ENCODE data around the gene PLEKHA4. TPM values are rescaled to one million over a fixed set of nuclear protein-coding genes. Genes with fewer than 3 reads are reported as not detected.

PLEKHA4 gene
- total RNA-seq, 1 experiment from 2014 or later: 14.8 TPM

DNA sequence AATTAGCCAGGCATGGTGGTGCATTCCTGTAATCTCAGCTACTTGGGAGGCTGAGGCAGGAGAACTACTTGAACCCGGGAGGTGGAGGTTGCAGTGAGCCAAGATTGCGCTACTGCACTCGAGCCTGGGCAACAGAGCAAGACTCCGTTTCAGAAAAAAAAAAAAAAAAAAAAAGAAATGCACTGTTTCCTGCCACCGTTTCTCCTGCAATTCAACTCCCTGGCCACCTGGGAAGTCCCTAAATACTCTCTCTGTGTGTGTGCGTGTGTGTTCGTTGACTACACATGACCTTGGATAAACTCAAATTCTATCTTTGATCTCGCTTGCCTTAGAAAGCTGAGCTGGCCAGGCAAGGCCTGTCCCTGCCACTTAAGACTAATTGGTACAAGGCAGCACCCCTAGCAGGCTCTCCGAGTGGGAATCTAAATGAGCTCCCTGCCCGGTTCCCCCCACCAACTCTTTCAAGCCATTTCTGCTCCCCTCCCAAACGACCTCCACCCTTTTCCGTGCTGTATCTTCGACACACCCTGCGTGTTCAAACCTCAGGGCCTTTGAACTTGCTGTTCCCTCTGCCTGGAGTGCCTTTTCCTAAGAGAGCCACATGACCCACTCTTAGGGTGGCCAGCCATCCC is 52.4 kb downstream of the PLEKHA4 start:
- H3K27ac Mint-ChIP-seq: no peak overlapping the region
- peaks cover 28% of the 10 kb centered on the region for H3K27me3 Mint-ChIP-seq (ENCODE audit: low read depth)
- TF ChIP-seq, protein P1, sequence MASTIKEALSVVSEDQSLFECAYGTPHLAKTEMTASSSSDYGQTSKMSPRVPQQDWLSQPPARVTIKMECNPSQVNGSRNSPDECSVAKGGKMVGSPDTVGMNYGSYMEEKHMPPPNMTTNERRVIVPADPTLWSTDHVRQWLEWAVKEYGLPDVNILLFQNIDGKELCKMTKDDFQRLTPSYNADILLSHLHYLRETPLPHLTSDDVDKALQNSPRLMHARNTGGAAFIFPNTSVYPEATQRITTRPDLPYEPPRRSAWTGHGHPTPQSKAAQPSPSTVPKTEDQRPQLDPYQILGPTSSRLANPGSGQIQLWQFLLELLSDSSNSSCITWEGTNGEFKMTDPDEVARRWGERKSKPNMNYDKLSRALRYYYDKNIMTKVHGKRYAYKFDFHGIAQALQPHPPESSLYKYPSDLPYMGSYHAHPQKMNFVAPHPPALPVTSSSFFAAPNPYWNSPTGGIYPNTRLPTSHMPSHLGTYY (CRISPR knock-in tag; IDR thresholded peaks at IDR 0.05): no peak
- TF ChIP-seq ZNF121 (CRISPR knock-in tag; IDR thresholded peaks at IDR 0.05): 0 out of 2 replicates have a peak, but pooled peaks have one; percentile 43
- DNase-seq (ENCODE audit: low spot score) (no peak), ATAC-seq (no peak)
- no peak overlapping the region for H3K4me3 Mint-ChIP-seq
- peaks cover 19% of the 10 kb centered on the region for H3K4me1 Mint-ChIP-seq
- POLR2A ChIA-PET: interaction anchor here (0.6 to 0.7 kb wide), 2 partner anchors 9 to 625 kb away, joined by 3 to 4 read pairs; partner anchors contain the start of gene SLC17A7
- no peaks in the 10 kb centered on the region for H3K9me3 Mint-ChIP-seq
- H3K36me3 Mint-ChIP-seq: no peaks in the 10 kb centered on the region
- CTCF ChIA-PET: interaction anchor here (0.6 to 7.9 kb wide), 8 partner anchors 9 to 142 kb away, joined by 3 to 132 read pairs (median 6); partner anchors contain the start of gene HSD17B14

DNA sequence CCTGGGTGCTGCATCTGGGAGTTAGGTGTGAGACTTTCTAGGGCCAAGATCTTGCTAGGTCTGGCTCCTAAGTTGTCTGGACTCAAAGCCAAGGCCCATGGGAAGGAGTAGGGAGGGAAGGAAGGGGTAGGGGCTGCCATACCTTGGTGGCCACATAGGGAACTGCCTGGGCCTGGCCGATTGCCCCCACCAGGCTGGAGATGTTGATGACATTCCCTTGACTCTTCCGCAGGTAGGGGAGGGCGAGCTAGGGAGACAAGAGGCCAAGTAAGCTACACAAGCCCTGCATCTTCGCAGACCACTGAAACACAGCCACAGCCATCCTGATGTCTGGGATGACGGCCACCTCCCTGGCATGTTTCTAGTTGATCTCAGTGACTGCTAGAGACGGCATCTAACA is 53.5 kb downstream of the PLEKHA4 start:
- ChIA-PET POLR2A (no interaction called here), CTCF (interaction anchor here (3.6 to 7.9 kb wide), 4 partner anchors 11 to 27 kb away, joined by 24 to 132 read pairs (median 38); partner anchors contain the start of gene HSD17B14)
- Mint-ChIP-seq H3K9me3 (no peaks in the 10 kb centered on the region), H3K4me1 (peaks cover 23% of the 10 kb centered on the region), H3K36me3 (no peaks in the 10 kb centered on the region), H3K27me3 (ENCODE audit: low read depth) (peaks cover 35% of the 10 kb centered on the region), H3K4me3 (no peak overlapping the region), H3K27ac (no peak overlapping the region)
- ATAC-seq (no peak), DNase-seq (ENCODE audit: low spot score) (no peak)
- TF ChIP-seq, protein P1 (CRISPR knock-in tag; IDR thresholded peaks at IDR 0.05): no peak
- TF ChIP-seq SMAD4 (CRISPR knock-in tag; IDR thresholded peaks at IDR 0.05): no peak
- TF ChIP-seq, protein P2, sequence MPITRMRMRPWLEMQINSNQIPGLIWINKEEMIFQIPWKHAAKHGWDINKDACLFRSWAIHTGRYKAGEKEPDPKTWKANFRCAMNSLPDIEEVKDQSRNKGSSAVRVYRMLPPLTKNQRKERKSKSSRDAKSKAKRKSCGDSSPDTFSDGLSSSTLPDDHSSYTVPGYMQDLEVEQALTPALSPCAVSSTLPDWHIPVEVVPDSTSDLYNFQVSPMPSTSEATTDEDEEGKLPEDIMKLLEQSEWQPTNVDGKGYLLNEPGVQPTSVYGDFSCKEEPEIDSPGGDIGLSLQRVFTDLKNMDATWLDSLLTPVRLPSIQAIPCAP (CRISPR knock-in tag; IDR thresholded peaks at IDR 0.05): no peak
- no peak for TF ChIP-seq ELF4 (CRISPR knock-in tag; IDR thresholded peaks at IDR 0.05; ENCODE audit: low read depth)
- no peak for TF ChIP-seq GTF2I (CRISPR knock-in tag; conservative IDR thresholded peaks at IDR 0.05)
- TF ChIP-seq TCF7 (CRISPR knock-in tag; IDR thresholded peaks at IDR 0.05; ENCODE audit: low read depth): no peak
- TF ChIP-seq MXD4 (CRISPR knock-in tag; IDR thresholded peaks at IDR 0.05; ENCODE audit: borderline replicate concordance): no peak
- no peak for TF ChIP-seq MYBL2 (CRISPR knock-in tag; IDR thresholded peaks at IDR 0.05)
- TF ChIP-seq, protein P3, sequence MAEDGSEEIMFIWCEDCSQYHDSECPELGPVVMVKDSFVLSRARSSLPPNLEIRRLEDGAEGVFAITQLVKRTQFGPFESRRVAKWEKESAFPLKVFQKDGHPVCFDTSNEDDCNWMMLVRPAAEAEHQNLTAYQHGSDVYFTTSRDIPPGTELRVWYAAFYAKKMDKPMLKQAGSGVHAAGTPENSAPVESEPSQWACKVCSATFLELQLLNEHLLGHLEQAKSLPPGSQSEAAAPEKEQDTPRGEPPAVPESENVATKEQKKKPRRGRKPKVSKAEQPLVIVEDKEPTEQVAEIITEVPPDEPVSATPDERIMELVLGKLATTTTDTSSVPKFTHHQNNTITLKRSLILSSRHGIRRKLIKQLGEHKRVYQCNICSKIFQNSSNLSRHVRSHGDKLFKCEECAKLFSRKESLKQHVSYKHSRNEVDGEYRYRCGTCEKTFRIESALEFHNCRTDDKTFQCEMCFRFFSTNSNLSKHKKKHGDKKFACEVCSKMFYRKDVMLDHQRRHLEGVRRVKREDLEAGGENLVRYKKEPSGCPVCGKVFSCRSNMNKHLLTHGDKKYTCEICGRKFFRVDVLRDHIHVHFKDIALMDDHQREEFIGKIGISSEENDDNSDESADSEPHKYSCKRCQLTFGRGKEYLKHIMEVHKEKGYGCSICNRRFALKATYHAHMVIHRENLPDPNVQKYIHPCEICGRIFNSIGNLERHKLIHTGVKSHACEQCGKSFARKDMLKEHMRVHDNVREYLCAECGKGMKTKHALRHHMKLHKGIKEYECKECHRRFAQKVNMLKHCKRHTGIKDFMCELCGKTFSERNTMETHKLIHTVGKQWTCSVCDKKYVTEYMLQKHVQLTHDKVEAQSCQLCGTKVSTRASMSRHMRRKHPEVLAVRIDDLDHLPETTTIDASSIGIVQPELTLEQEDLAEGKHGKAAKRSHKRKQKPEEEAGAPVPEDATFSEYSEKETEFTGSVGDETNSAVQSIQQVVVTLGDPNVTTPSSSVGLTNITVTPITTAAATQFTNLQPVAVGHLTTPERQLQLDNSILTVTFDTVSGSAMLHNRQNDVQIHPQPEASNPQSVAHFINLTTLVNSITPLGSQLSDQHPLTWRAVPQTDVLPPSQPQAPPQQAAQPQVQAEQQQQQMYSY (CRISPR knock-in tag; IDR thresholded peaks at IDR 0.05): no peak
- no peak for TF ChIP-seq SP1 (CRISPR knock-in tag; conservative IDR thresholded peaks at IDR 0.05)
- no peak for TF ChIP-seq RELA (CRISPR knock-in tag; IDR thresholded peaks at IDR 0.05; ENCODE audit: borderline replicate concordance)
- no peak for TF ChIP-seq ZNF263 (CRISPR knock-in tag; IDR thresholded peaks at IDR 0.05; ENCODE audit: low read depth)
- TF ChIP-seq, protein P4, sequence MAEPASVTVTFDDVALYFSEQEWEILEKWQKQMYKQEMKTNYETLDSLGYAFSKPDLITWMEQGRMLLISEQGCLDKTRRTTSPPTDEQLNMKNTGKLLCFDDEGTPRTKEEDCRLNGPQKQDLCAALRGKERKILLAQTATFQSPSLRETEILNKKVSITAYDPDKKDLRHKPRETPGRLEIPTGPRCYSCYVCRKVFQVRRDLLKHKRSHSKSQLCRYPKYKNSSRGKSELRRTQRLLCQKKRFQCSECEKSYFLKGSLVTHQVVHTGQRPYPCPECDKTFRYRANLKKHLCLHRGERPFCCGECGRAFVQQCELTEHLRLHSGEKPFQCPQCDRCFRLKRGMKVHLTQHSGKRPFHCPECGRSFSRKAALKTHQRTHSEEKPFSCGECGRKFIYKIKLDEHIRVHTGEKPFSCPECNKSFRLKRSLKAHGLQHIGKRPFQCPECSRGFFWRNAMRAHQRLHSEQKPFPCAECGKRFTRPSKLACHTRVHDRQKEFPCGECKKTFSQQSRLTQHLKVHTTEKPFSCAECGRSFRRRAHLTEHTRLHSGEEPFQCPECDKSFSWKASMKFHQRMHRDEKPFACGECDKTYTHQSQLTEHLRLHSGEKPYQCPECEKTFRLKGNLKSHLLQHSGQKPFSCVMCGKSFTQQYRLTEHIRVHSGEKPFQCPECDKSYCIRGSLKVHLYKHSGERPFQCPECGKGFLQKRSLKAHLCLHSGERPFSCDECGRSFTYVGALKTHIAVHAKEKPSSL (CRISPR knock-in tag; conservative IDR thresholded peaks at IDR 0.05): no peak
- TF ChIP-seq NFYB (CRISPR knock-in tag; conservative IDR thresholded peaks at IDR 0.05; ENCODE audit: low read depth): no peak
- no peak for TF ChIP-seq ZNF317 (CRISPR knock-in tag; IDR thresholded peaks at IDR 0.05; ENCODE audit: borderline replicate concordance, low read depth)
- no peak for TF ChIP-seq NR3C1 (CRISPR knock-in tag; conservative IDR thresholded peaks at IDR 0.05; ENCODE audit: low read depth)
- no peak for TF ChIP-seq NFATC4 (CRISPR knock-in tag; IDR thresholded peaks at IDR 0.05)
- TF ChIP-seq, protein P5, sequence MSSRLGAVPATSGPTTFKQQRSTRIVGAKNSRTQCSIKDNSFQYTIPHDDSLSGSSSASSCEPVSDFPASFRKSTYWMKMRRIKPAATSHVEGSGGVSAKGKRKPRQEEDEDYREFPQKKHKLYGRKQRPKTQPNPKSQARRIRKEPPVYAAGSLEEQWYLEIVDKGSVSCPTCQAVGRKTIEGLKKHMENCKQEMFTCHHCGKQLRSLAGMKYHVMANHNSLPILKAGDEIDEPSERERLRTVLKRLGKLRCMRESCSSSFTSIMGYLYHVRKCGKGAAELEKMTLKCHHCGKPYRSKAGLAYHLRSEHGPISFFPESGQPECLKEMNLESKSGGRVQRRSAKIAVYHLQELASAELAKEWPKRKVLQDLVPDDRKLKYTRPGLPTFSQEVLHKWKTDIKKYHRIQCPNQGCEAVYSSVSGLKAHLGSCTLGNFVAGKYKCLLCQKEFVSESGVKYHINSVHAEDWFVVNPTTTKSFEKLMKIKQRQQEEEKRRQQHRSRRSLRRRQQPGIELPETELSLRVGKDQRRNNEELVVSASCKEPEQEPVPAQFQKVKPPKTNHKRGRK (CRISPR knock-in tag; IDR thresholded peaks at IDR 0.05; ENCODE audit: borderline replicate concordance): no peak
- TF ChIP-seq, protein P6, sequence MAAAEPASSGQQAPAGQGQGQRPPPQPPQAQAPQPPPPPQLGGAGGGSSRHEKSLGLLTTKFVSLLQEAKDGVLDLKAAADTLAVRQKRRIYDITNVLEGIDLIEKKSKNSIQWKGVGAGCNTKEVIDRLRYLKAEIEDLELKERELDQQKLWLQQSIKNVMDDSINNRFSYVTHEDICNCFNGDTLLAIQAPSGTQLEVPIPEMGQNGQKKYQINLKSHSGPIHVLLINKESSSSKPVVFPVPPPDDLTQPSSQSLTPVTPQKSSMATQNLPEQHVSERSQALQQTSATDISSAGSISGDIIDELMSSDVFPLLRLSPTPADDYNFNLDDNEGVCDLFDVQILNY (CRISPR knock-in tag; IDR thresholded peaks at IDR 0.05): no peak

Data from WTC11 (cell line).